Stimulated activated memory B cell treated with anti-CD40 and anti-IgM and Interleukin-4, amounts not matched to agents 10 μg/mL and 1 μg/mL and 100 μg/mL, for 72 hours (primary cell): Measurements from ENCODE around the gene TRPM1.
A peak's percentile ranks its signal among the peaks of the same experiment; 100 is the strongest.

Experiments used
- ATAC-seq: fragments of 150-1000 bp; cut with Tn5 transposase; 2 replicates; pipeline ENCODE4 v1.10.0; 2021
- H3K27ac Mint-ChIP-seq: one replicate; pipeline ENCODE4 v1.8.0; 2022; ENCODE audit warnings: mild to moderate bottlenecking, mixed read lengths
- H3K27me3 Mint-ChIP-seq: one replicate; pipeline ENCODE4 v1.8.0; 2022; ENCODE audit warnings: mixed read lengths
- H3K36me3 Mint-ChIP-seq: one replicate; pipeline ENCODE4 v1.8.0; 2022; ENCODE audit warnings: mixed read lengths
- H3K4me1 Mint-ChIP-seq: one replicate; pipeline ENCODE4 v1.8.0; 2022; ENCODE audit warnings: mixed read lengths
- H3K4me3 Mint-ChIP-seq: one replicate; pipeline ENCODE4 v1.8.0; 2022; ENCODE audit warnings: mild to moderate bottlenecking, moderate library complexity, mixed read lengths
- H3K9me3 Mint-ChIP-seq: one replicate; pipeline ENCODE4 v1.8.0; 2022; ENCODE audit warnings: mixed read lengths

TRPM1 gene

GRCh38 chr15:31032961-31033371 is 68.6 kb downstream of the TRPM1 start:
- no peaks in the 10 kb centered on the region for H3K27me3 Mint-ChIP-seq
- no peaks in the 10 kb centered on the region for H3K36me3 Mint-ChIP-seq
- no peak overlapping the region for H3K27ac Mint-ChIP-seq
- no peaks in the 10 kb centered on the region for H3K9me3 Mint-ChIP-seq
- ATAC-seq, result no peak
- no peak overlapping the region for H3K4me3 Mint-ChIP-seq
- peaks cover 39% of the 10 kb centered on the region for H3K4me1 Mint-ChIP-seq

GRCh38 chr15:31031471-31032067 is 70.0 kb downstream of the TRPM1 start:
- no peak overlapping the region for H3K4me3 Mint-ChIP-seq
- H3K27me3 Mint-ChIP-seq, result no peaks in the 10 kb centered on the region
- H3K27ac Mint-ChIP-seq, result peak overlapping the region; percentile 2
- peak; percentile 63 for ATAC-seq
- H3K9me3 Mint-ChIP-seq, result no peaks in the 10 kb centered on the region
- H3K4me1 Mint-ChIP-seq, result peaks cover 34% of the 10 kb centered on the region
- H3K36me3 Mint-ChIP-seq, result no peaks in the 10 kb centered on the region

- Mint-ChIP-seq H3K9me3 (no peaks in the 10 kb centered on the region), H3K27me3 (no peaks in the 10 kb centered on the region), H3K36me3 (no peaks in the 10 kb centered on the region), H3K4me3 (no peak overlapping the region), H3K27ac (no peak overlapping the region), H3K4me1 (peaks cover 22% of the 10 kb centered on the region)
- ATAC-seq, result no peak
Measured at GRCh38 chr15:31027910-31028578, 73.5 kb downstream of the TRPM1 start.

GRCh38 chr15:31025996-31026395 is 75.5 kb downstream of the TRPM1 start:
- H3K27me3 Mint-ChIP-seq, result no peaks in the 10 kb centered on the region
- peaks cover 15% of the 10 kb centered on the region for H3K4me1 Mint-ChIP-seq
- H3K4me3 Mint-ChIP-seq, result no peak overlapping the region
- no peaks in the 10 kb centered on the region for H3K9me3 Mint-ChIP-seq
- no peak for ATAC-seq
- no peaks in the 10 kb centered on the region for H3K36me3 Mint-ChIP-seq
- H3K27ac Mint-ChIP-seq, result no peak overlapping the region

- no peaks in the 10 kb centered on the region for H3K27me3 Mint-ChIP-seq
- H3K4me1 Mint-ChIP-seq, result peaks cover 25% of the 10 kb centered on the region
- no peaks in the 10 kb centered on the region for H3K9me3 Mint-ChIP-seq
- no peak overlapping the region for H3K27ac Mint-ChIP-seq
- no peak overlapping the region for H3K4me3 Mint-ChIP-seq
- H3K36me3 Mint-ChIP-seq, result no peaks in the 10 kb centered on the region
- ATAC-seq, result no peak
Measured at GRCh38 chr15:31024979-31025378, 76.5 kb downstream of the TRPM1 start.

- H3K4me1 Mint-ChIP-seq, result peaks cover 25% of the 10 kb centered on the region
- no peaks in the 10 kb centered on the region for H3K9me3 Mint-ChIP-seq
- no peaks in the 10 kb centered on the region for H3K36me3 Mint-ChIP-seq
- H3K4me3 Mint-ChIP-seq, result no peak overlapping the region
- H3K27ac Mint-ChIP-seq, result no peak overlapping the region
- ATAC-seq, result no peak
- no peaks in the 10 kb centered on the region for H3K27me3 Mint-ChIP-seq
Measured at GRCh38 chr15:31024330-31024729, 77.2 kb downstream of the TRPM1 start.

GRCh38 chr15:31023841-31024240 is 77.7 kb downstream of the TRPM1 start:
- no peak overlapping the region for H3K27ac Mint-ChIP-seq
- H3K4me1 Mint-ChIP-seq, result peaks cover 25% of the 10 kb centered on the region

GRCh38 chr15:31021067-31021665 is 80.4 kb downstream of the TRPM1 start:
- Mint-ChIP-seq H3K36me3 (no peaks in the 10 kb centered on the region), H3K27me3 (no peaks in the 10 kb centered on the region), H3K4me3 (no peak overlapping the region), H3K9me3 (no peaks in the 10 kb centered on the region), H3K27ac (peak overlapping the region; percentile 43), H3K4me1 (peaks cover 34% of the 10 kb centered on the region)
- peak; percentile 71 for ATAC-seq

More at GRCh38 chr15:31023841-31024240, 77.7 kb downstream of the TRPM1 start:
- no peak for ATAC-seq
- Mint-ChIP-seq H3K9me3 (no peaks in the 10 kb centered on the region), H3K27me3 (no peaks in the 10 kb centered on the region), H3K36me3 (no peaks in the 10 kb centered on the region), H3K4me3 (no peak overlapping the region)

- Mint-ChIP-seq H3K27ac (peak overlapping the region; percentile 43), H3K4me1 (peaks cover 39% of the 10 kb centered on the region), H3K4me3 (no peak overlapping the region)
Measured at GRCh38 chr15:31020542-31020941, 81.0 kb downstream of the TRPM1 start.

GRCh38 chr15:31019986-31020385 is 81.5 kb downstream of the TRPM1 start:
- ATAC-seq, result no peak
- Mint-ChIP-seq H3K4me3 (no peak overlapping the region), H3K27me3 (no peaks in the 10 kb centered on the region), H3K27ac (peak overlapping the region; percentile 43), H3K9me3 (no peaks in the 10 kb centered on the region), H3K4me1 (peaks cover 44% of the 10 kb centered on the region), H3K36me3 (no peaks in the 10 kb centered on the region)

More at GRCh38 chr15:31020542-31020941, 81.0 kb downstream of the TRPM1 start:
- no peaks in the 10 kb centered on the region for H3K27me3 Mint-ChIP-seq
- ATAC-seq, result no peak
- H3K9me3 Mint-ChIP-seq, result no peaks in the 10 kb centered on the region
- H3K36me3 Mint-ChIP-seq, result no peaks in the 10 kb centered on the region

- H3K27ac Mint-ChIP-seq, result no peak overlapping the region
- H3K4me1 Mint-ChIP-seq, result peaks cover 56% of the 10 kb centered on the region
- no peaks in the 10 kb centered on the region for H3K27me3 Mint-ChIP-seq
- H3K9me3 Mint-ChIP-seq, result peaks cover 7% of the 10 kb centered on the region
- peaks cover 7% of the 10 kb centered on the region for H3K36me3 Mint-ChIP-seq
- H3K4me3 Mint-ChIP-seq, result no peak overlapping the region
- ATAC-seq, result no peak
Measured at GRCh38 chr15:31017311-31017710, 84.2 kb downstream of the TRPM1 start.

GRCh38 chr15:31016446-31016915 is 85.0 kb downstream of the TRPM1 start:
- no peak for ATAC-seq
- Mint-ChIP-seq H3K27me3 (no peaks in the 10 kb centered on the region), H3K9me3 (peaks cover 7% of the 10 kb centered on the region), H3K4me1 (peaks cover 56% of the 10 kb centered on the region), H3K27ac (no peak overlapping the region), H3K4me3 (no peak overlapping the region), H3K36me3 (peaks cover 10% of the 10 kb centered on the region)

- Mint-ChIP-seq H3K9me3 (peaks cover 7% of the 10 kb centered on the region), H3K4me1 (peaks cover 46% of the 10 kb centered on the region), H3K27ac (peak overlapping the region; percentile 94), H3K36me3 (peaks cover 10% of the 10 kb centered on the region), H3K4me3 (no peak overlapping the region), H3K27me3 (no peaks in the 10 kb centered on the region)
- ATAC-seq, result no peak
Measured at GRCh38 chr15:31014608-31014925, 87.0 kb downstream of the TRPM1 start.

- peak; percentile 96 for ATAC-seq
Measured at GRCh38 chr15:31013863-31014607, 87.5 kb downstream of the TRPM1 start.

GRCh38 chr15:31012455-31012854 is 89.1 kb downstream of the TRPM1 start:
- no peak overlapping the region for H3K4me3 Mint-ChIP-seq
- H3K36me3 Mint-ChIP-seq, result peaks cover 10% of the 10 kb centered on the region
- H3K4me1 Mint-ChIP-seq, result peaks cover 61% of the 10 kb centered on the region

More at GRCh38 chr15:31013863-31014607, 87.5 kb downstream of the TRPM1 start:
- no peaks in the 10 kb centered on the region for H3K27me3 Mint-ChIP-seq
- H3K9me3 Mint-ChIP-seq, result peaks cover 7% of the 10 kb centered on the region
- peaks cover 10% of the 10 kb centered on the region for H3K36me3 Mint-ChIP-seq
- peaks cover 52% of the 10 kb centered on the region for H3K4me1 Mint-ChIP-seq
- no peak overlapping the region for H3K4me3 Mint-ChIP-seq
- peak overlapping the region; percentile 94 for H3K27ac Mint-ChIP-seq

More at GRCh38 chr15:31012455-31012854, 89.1 kb downstream of the TRPM1 start:
- Mint-ChIP-seq H3K27me3 (no peaks in the 10 kb centered on the region), H3K27ac (peak overlapping the region; percentile 94), H3K9me3 (peaks cover 7% of the 10 kb centered on the region)
- no peak for ATAC-seq
